T-helper 1 cell (primary cell): ENCODE measurements around the gene SPP1.

Experiments
- DNase-seq, 5 donors: peaks; one replicate each; pipeline ENCODE4 v3.0.0-alpha.2; 2012 to 2020

Gene SPP1

DNA sequence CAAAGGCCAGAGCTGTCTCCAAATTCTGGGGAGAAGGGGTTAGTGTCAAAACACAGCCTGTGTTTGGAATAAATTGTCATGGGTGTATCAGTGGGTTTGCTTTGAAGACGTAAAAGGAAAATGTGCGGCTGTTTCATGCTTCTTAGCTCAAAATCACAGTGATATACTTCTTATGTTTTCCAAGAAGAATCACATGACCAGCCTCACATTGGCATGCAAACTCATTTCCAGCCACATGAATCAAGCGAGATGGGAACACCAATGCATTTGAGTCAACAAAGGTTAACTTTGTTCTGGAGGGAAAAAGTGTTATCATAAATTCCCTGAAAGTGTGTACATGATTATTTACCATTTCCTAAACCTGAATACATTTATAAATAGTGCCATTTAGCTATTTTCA is 19.0 kb upstream of the SPP1 start:
- DNase-seq: no peak

DNA sequence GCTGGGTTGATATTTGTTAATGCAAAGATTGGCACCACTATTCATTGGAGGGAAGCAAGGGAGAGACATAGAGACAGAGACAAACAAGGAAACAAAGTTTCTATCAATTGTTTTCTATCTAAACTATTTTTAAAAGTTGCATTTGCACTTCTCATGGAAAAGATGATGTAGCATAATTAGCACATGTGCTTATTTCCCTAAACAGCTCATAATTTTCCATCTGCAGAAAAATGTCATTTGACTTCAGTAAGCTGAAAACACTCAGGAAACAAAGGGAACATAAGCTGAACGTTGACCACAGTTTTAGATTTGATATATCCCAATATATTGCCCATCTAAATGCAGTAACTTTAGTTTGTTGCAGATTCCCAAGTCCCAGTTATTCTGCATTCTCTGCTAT is 18.5 kb upstream of the SPP1 start:
- no peak for DNase-seq

DNA sequence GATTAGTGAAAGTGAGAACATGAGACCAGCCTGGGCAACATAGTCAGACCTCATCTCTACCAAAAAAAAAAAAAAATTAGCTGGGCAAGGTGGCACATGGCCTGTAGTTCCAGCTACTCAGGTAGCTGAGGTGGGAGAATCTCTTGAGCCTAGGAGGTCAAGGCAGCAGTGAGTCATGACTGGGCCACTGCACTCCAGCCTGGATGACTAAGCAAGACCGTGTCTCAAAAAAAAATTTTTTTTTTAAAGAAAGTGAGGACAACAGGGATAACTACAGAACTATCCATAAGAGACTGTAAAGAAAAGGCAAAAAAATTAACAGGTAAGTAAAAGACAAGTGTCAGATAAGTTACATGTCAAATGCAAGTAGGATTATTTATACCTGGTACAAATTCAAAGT is 13.5 kb upstream of the SPP1 start:
- DNase-seq: no peak

DNA sequence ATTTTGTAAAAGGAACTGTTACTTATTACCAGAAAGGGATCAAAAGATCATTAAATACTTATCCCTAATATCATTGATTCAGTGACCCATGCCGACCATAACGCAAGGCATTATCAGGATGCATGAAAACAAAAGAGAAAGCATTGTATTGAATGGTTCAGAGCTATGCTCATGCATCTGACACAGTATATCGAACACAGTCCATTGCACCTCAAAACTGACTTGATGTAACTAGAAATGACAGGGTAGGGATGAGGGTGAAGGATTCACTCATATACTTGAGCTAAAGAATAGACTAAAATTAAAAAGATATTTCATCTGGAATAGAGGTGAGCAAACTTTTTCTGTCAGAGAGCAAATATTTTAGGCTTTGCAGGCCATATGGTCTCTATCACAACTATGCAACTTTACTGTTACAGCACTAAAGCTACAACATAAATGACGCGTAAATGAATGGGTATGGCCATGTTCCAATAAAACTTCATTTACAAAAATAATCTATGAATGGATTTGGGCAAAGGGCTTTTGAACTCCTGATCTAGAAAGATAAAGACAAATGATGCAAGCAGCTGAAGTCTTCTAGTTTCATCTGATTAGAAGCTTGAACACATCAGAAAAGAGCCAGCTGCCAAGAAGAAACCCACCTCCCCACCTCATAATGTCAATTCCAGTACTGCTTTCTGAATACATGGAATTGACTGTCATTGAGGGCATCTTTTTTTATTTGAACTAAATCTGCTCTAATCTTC is 12.9 kb upstream of the SPP1 start:
- no peak for DNase-seq

DNA sequence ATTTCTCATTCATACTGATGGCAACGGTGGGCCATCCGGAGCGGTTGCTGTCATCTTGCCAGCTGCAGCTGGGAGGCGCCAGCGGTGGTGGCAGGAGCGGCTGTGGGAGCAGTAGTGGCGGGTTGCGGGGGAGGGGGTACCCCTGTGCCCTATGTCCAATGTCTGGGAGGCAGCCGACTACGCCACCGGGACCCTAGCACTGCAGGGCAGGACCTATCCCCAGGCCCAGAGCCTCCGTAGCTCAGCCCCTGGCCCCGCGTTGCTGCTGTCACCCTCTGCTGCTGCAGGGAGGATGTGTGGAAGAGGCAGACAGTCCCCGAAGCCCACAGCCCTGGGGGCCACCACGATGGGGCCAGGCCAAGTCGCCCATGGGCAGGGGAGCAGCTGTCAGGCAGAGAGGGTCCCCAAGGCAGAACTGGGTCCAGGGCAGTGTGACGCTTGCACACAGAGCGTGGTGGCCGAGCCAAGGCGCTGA is 10.0 kb upstream of the SPP1 start:
- DNase-seq: no peak

DNA sequence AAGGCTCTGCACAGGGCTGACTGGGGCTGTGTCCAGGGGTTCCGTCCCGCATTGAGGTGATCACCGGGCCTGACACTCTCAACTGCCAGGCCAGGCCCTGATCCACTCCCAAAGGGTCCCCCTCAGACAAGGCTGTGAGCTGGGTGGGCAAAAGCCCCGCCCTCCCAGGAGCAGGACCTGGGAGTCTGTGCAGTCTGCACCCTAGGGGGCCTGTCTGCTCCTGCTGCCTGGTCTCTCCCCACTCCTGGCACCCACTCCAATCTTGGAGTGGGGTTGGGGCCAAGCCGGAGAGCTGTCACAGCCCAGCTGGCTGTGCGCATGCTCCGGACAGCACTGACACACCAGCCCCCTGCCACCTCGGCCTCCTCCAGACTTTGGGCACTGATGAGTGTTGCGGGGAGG is 9.4 kb upstream of the SPP1 start:
- no peak for DNase-seq

DNA sequence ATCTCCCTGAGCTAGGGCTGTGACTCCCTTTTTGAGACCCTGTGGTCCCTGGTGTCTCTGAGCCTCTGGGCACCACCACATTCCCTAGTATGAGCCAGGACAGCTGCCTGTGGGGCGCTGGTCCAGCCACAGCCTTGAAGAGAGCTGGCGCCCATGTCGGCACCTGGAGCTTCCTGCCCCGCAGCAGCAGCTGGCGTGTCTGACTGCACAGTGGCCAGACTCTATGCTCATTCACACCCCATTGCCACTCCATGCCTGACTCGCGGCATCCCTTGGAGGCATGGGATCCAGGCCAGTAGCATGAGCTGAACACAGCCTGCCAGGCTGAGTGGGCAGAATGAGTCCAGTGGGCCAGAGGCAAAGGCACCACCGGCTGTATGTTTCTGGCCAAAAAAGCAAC is 8.3 kb upstream of the SPP1 start:
- no peak for DNase-seq

DNA sequence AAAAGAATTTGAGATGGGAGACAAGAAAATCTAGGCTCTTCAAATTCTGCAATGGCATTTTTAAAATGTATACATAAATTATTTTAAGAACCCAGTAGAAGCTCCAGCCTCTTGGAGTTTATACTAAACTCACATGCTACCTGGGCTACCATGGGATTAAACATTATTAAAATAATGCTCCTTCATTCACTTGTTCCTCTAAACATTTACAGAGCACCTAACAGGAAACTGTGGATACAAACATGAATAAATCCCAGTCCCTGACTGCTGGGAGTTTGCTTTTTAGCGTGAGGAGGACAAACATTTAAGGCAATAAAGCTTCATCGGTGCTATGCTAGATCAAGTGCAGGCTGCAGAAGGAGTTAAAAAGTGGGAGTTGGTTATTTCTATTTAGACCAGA is 5.4 kb upstream of the SPP1 start:
- no peak for DNase-seq

DNA sequence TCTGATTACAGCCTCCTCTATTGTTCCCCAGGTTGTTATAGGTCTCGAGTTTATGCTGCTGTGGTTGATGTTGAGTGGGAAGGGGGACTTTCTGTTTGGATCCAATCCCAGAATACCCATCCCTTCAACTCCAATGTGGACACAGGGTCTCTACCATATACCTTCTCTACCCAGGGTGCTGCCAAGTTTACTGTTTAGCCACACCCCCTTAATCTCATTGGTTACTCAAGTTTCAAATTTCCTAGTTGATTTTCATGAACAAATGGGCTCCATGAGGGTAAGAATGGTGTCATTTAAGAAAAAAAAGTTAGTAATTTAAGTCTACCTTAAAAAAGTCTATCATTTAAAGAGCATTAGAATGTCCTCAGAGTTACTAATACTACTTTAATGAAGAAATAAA is 3.6 kb upstream of the SPP1 start:
- DNase-seq: no peak

DNA sequence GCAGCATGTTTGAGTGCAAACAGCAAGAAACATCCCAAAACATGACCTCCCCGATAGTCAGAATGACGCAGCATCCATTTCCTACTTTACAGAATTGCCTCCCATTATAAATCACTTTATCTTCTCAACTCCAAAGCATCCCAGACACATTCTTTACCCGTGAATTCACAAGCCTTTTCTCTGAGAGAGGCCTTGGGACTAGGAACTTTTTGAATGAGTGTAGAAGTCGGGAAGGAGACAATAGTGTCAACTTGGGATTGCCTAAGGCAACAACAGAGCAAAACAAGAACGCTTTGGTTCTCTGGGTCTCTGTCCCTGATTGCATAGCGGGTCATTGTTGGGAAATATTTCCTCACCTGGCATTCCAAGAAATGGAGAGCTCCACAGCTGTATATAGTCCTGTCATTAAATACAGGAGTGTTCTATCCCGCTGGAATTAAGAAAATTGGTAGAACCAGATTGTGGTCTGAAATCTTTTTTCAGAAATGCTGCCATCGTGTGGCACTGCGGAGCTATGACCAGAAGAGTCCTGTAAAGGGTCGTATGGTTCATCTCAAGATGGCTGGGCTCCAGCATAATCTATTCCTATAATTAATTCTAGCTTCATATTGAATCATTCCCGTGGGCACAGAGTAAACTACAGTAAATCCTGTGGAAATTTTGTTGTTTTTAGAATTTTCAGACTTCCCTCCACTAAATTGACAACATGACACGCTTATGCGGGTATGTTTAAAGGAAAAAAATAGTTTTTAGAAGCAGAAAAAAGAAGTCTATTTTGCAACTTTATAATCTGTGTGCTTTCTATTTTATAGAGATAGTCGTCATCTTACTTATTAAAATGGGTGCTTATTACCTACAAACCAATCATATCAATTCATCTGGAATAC is 2.0 kb upstream of the SPP1 start:
- peak in 2 of 5 donors; percentile 11 to 13 for DNase-seq

DNA sequence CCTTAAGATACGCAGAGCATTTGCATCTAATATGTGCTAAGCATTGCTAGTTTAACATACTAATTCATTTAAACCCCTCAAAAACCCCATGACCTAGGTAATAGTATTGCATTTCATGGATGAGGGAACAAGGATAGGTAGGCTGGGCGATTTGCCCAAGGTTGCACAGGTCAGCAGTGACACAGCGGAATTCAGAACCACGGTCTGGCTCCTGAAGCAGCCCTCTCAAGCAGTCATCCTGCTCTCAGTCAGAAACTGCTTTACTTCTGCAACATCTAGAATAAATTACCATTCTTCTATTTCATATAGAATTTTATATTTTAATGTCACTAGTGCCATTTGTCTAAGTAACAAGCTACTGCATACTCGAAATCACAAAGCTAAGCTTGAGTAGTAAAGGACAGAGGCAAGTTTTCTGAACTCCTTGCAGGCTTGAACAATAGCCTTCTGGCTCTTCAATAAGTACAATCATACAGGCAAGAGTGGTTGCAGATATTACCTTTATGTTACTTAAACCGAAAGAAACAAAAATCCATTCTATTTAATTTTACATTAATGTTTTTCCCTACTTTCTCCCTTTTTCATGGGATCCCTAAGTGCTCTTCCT is 555 bp upstream of the SPP1 start:
- DNase-seq: no peak

DNA sequence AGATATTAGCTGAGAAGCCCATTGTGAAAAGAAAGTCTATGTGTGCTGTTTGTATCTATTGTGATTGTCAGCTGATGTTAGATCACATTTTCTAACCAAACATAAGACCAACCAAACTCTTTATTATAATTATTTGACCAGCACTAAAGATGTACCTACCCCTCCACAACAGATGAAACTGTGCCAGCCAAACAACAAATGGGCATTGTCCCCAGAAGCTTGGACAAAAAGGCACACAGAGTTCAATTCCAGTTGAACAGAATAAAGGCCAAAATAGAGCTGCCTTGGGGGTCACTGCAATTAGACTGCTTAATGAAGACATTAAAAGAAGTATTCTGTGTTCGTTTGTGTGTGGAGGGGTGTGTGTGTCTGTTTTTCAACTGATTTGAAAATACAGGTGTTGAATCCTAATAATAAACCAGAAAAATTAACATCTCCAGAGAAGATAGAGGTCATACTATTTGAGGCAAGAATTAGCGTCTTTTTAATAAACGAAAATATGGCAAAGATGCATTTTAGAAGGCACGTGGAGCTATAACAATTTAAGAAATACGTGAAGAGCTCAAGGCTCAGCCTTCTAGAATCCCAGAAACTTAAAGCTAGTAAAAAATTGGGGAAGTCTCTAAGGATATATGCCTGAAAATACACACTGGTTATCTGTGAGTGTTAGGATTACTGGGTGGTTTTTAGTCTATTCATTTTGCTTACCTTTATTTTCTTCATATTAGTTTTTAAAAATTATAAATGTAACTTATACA is 2.2 kb downstream of the SPP1 start:
- DNase-seq: no peak

DNA sequence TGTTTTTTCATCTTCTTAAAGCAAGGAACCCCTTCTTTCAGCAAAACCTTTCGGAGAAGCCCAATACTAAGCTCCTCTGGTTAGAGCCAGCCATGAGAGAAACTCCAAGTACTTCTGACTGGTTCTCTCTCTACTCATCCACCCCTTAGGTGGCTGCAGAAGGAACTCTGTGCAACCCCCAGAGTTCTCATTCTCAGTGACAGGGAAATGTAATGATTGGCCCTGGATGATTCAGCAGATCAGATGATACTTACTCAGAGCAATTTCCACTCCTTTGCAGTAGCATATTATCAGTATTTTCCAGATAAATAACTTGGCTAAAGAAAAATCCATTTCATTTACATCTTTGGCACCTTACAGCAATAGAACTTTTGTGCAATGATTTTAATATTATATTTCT is 3.2 kb downstream of the SPP1 start:
- DNase-seq: no peak

DNA sequence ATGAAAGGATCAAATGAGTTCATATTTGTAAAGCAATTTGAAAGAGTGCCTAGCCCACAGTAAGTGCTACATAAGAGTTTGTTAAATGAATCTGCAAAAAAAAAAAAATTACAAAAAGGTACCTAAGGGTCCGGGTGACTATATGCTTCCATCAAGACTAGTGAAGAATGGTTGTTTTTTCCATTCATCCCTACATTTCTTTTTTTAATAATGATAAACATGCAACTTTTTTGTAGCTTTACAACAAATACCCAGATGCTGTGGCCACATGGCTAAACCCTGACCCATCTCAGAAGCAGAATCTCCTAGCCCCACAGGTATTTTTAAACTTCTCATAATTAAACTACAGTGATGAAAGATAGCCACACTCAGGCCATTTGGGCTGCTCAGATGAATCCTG is 4.3 kb downstream of the SPP1 start:
- DNase-seq: no peak

DNA sequence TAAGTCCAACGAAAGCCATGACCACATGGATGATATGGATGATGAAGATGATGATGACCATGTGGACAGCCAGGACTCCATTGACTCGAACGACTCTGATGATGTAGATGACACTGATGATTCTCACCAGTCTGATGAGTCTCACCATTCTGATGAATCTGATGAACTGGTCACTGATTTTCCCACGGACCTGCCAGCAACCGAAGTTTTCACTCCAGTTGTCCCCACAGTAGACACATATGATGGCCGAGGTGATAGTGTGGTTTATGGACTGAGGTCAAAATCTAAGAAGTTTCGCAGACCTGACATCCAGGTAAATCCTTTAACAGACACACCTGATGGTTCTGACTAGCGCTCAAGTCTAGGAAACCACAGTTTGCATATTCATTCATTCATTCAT is 6.0 kb downstream of the SPP1 start:
- no peak for DNase-seq

DNA sequence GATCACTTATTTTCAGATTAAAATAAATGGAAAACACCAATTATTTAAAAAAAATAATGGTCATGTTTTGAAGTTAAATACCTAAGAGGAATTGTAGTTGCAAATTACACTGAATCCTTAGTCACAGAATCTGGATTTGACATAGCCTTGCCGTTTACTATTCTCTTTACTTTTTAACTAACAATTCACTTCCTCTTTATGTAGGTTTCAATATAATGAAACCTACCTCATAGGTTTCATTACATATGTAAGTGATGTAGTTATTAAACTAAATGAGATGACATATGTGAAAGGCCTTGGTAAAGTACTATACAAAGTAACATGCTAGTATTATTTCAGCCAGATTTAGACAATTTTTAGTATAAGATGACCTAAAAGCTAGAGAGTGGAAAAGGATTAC is 6.5 kb downstream of the SPP1 start:
- DNase-seq: no peak

DNA sequence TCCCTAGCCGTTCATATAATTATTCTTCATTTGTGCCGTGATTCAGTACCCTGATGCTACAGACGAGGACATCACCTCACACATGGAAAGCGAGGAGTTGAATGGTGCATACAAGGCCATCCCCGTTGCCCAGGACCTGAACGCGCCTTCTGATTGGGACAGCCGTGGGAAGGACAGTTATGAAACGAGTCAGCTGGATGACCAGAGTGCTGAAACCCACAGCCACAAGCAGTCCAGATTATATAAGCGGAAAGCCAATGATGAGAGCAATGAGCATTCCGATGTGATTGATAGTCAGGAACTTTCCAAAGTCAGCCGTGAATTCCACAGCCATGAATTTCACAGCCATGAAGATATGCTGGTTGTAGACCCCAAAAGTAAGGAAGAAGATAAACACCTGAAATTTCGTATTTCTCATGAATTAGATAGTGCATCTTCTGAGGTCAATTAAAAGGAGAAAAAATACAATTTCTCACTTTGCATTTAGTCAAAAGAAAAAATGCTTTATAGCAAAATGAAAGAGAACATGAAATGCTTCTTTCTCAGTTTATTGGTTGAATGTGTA is 7.0 kb downstream of the SPP1 start:
- DNase-seq: no peak

DNA sequence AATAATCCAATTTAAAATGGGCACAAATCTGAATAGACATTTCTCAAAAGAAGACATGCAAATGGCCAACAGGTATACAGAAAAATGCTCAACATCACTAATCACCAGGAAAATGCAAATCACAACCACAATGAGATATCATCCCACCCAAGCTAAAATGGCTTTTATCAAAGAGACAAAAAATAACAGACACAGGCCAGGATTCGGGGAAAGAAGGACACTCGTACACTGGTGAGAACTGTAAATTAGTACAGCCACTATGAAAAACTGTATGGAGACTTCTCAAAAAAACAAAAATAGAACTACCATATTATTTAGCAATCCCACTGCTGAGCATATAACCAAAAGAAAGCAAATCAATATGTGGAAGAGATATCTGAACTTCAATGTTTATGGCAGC is 8.5 kb downstream of the SPP1 start:
- DNase-seq: no peak

DNA sequence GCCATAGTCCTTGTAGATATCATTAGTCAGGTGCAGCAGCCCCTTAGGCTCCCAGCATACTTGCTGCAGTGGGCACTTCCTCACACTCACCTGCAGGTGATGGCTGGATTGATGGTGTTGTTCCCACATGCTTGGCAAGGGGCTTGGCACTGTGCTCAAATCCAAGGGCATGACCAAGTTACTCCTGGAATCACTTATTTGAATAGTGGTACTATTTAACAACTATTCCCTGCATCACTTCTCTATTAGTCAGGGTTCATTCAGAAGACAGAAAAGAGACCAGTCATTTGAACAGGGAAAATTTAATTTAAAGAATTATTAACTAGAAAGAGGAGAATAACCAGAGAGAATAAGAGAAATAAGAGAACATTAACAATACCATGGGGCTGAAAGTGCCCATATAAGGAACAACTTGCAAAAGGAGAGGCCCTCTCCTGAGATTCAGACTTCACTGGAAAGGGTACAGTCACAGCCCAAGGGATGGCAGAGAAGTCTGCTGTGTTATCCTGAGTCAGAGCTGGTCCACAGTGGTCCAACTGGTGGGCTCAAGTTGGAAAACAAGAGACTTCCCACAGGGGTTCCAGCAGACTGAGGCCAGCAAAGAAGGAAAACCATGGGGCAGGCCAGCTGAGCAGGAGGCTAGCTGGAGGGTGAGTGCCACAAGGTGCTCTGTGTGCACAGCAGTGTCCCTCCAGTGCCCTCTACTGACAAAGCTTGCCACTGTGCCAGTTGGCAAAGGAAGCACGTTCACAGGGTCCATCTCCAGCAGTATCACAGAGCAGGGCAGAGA is 9.8 kb downstream of the SPP1 start:
- peak in 1 of 5 donors; percentile 51 for DNase-seq

DNA sequence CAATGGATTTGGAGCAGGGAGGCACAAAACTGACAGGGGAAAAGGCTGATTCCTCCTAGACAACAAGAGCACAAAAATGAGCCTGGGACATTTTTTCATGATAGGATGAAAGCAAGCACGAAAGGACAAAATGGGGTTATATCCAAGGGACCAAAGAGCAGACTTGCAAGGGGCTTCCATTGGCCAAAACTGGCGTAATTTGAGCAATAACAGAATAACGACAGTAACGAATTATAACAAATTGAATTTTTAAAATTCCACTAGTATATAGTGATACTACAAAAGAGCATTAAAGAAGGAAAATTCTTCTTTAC is 10.3 kb downstream of the SPP1 start:
- DNase-seq: no peak

DNA sequence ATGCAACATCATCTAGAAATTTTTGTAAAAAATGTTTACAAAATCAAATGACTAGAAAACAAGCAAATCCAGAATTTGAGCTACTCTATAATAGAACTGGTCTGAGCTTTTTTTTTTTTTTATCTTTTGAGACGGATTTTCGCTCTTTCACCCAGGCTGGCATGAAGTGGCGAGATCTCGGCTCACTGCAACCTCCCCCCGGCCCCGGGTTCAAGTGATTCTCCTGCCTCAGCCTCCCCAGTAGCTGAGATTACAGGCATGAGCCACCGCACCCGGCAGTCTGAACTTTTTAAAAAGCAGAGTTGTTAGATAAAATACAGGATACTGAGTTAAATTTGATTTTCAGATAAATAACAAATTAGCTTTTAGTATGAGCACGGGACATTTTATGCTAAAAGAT is 11.0 kb downstream of the SPP1 start:
- no peak for DNase-seq

DNA sequence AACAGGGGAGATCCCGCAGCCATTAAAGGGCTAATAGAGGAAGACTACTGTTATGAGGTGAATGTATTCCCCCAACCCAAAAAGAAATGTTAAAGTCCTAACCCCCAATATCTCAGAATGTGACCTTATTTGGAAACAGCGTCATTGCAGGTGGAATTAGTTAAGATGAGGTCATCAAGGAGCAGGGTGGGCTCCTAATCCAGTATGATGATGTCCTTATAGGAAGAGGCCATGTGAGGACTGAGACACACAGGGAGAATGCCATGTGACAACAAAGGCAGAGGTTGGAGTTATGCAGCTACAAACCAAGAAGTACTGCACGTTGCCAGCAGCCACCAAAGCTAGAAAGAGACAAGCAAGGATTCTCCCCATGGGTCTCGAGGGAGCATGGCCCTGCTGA is 14.3 kb downstream of the SPP1 start:
- DNase-seq: no peak
